NB4 (cell line): Measurements from ENCODE around the gene ELMO3.

ENCODE experiments used
- CTCF ChIP-seq: IDR thresholded peaks from one replicate; pipeline ENCODE4 v1.5.1; 2012; ENCODE audit warnings: low read depth, low read length
- MYC ChIP-seq: IDR thresholded peaks from 2 replicates; pipeline ENCODE4 v1.6.1; 2011; ENCODE audit warnings: low read depth, low read length
- POLR2A ChIP-seq: IDR thresholded peaks from 2 replicates; pipeline ENCODE4 v1.6.1; 2011; ENCODE audit warnings: mild to moderate bottlenecking; ENCODE audit not compliant: insufficient read length; ENCODE audit errors: extremely low read depth

- TF ChIP-seq CTCF = no peak
- TF ChIP-seq POLR2A = no peak
- TF ChIP-seq MYC = no peak
These were observed 29.9 kb upstream of the ELMO3 start for GRCh38 chr16:67169011-67169451.
